ENCODE data around the gene PCDHB6. TPM values are rescaled to one million over a fixed set of nuclear protein-coding genes. Genes with fewer than 3 reads are reported as not detected.

Gene PCDHB6
- polyA plus RNA-seq, 1 of the 3 experiments (the other 2 are of a cell fraction): 5.0 TPM

DNA sequence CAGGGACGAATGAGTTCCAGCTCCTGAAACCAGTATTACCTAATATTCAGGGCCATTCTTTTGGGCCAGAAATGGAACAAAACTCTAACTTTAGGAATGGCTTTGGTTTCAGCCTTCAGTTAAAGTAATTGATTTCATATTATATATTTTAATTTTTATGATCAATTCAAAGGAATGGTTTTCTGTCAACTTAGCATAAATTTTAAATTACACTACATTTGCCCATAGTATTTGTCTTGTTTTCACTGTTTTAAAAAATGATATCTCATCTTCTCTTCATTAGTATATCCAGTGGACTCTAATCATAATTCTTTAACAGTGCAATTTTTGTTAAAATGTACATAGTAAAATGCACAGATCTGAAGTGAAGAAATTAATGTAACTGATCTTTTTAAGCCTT lies 30.5 kb downstream of the PCDHB6 start:
- WGBS (ENCODE audit: low lambda C conversion rate): 13% methylated on average over 1 of the region's 1 CpG
- CTCF ChIA-PET: no interaction called here
- POLR2A ChIA-PET: no interaction called here

More for the DNA sequence above, 30.5 kb downstream of the PCDHB6 start:
- H3K4me3 ChIP-seq (ENCODE audit: low read depth in 2 of 2, low read length in 1 of 2): no peak overlapping the region
- H4K20me1 ChIP-seq (ENCODE audit: insufficient read depth): no peaks in the 10 kb centered on the region
- H3K4me1 ChIP-seq (ENCODE audit: control insufficient read depth in 1 of 2, insufficient read depth in 2 of 2, low read depth in 1 of 2, low read length in 1 of 2): no peaks in the 10 kb centered on the region; a peak in 1 of 4 replicates
- no peak overlapping the region for H3K4me2 ChIP-seq
- peaks cover 0 to 6% of the 10 kb centered on the region in 2 experiments for H3K36me3 ChIP-seq (replicated peaks in 1 of 2; ENCODE audit: control insufficient read depth in 1 of 2, insufficient read depth in 2 of 2, low read length in 1 of 2)
- no peak overlapping the region for H3K9ac ChIP-seq
- TF ChIP-seq, protein P1, sequence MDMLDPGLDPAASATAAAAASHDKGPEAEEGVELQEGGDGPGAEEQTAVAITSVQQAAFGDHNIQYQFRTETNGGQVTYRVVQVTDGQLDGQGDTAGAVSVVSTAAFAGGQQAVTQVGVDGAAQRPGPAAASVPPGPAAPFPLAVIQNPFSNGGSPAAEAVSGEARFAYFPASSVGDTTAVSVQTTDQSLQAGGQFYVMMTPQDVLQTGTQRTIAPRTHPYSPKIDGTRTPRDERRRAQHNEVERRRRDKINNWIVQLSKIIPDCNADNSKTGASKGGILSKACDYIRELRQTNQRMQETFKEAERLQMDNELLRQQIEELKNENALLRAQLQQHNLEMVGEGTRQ (IDR thresholded peaks at IDR 0.05; ENCODE audit: borderline replicate concordance, low read depth, low read length): no peak
- no peak for TF ChIP-seq TEAD4 (IDR thresholded peaks at IDR 0.05; ENCODE audit: borderline replicate concordance, insufficient read depth)
- no peak for TF ChIP-seq EP300 (IDR thresholded peaks at IDR 0.05; ENCODE audit: borderline replicate concordance in 1 of 2, low read depth in 1 of 2, low read length in 1 of 2)
- TF ChIP-seq, protein P2, sequence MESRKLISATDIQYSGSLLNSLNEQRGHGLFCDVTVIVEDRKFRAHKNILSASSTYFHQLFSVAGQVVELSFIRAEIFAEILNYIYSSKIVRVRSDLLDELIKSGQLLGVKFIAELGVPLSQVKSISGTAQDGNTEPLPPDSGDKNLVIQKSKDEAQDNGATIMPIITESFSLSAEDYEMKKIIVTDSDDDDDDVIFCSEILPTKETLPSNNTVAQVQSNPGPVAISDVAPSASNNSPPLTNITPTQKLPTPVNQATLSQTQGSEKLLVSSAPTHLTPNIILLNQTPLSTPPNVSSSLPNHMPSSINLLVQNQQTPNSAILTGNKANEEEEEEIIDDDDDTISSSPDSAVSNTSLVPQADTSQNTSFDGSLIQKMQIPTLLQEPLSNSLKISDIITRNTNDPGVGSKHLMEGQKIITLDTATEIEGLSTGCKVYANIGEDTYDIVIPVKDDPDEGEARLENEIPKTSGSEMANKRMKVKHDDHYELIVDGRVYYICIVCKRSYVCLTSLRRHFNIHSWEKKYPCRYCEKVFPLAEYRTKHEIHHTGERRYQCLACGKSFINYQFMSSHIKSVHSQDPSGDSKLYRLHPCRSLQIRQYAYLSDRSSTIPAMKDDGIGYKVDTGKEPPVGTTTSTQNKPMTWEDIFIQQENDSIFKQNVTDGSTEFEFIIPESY (IDR thresholded peaks at IDR 0.05; ENCODE audit: borderline replicate concordance, low read depth): no peak
- TF ChIP-seq, protein P3, sequence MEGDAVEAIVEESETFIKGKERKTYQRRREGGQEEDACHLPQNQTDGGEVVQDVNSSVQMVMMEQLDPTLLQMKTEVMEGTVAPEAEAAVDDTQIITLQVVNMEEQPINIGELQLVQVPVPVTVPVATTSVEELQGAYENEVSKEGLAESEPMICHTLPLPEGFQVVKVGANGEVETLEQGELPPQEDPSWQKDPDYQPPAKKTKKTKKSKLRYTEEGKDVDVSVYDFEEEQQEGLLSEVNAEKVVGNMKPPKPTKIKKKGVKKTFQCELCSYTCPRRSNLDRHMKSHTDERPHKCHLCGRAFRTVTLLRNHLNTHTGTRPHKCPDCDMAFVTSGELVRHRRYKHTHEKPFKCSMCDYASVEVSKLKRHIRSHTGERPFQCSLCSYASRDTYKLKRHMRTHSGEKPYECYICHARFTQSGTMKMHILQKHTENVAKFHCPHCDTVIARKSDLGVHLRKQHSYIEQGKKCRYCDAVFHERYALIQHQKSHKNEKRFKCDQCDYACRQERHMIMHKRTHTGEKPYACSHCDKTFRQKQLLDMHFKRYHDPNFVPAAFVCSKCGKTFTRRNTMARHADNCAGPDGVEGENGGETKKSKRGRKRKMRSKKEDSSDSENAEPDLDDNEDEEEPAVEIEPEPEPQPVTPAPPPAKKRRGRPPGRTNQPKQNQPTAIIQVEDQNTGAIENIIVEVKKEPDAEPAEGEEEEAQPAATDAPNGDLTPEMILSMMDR (IDR thresholded peaks at IDR 0.05): no peak
- no peak for TF ChIP-seq GABPA (IDR thresholded peaks at IDR 0.05; ENCODE audit: low read depth)
- no peak for TF ChIP-seq TCF12 (IDR thresholded peaks at IDR 0.05)
- TF ChIP-seq SMC3 (IDR thresholded peaks at IDR 0.05; ENCODE audit: low read depth, low read length): no peak
- TF ChIP-seq FOXM1 (IDR thresholded peaks at IDR 0.05; ENCODE audit: low read depth): no peak
- TF ChIP-seq RCOR1 (IDR thresholded peaks at IDR 0.05; ENCODE audit: low read length): no peak
- TF ChIP-seq FOXJ3 (CRISPR knock-in tag; IDR thresholded peaks at IDR 0.05): no peak
- TF ChIP-seq, protein P4, sequence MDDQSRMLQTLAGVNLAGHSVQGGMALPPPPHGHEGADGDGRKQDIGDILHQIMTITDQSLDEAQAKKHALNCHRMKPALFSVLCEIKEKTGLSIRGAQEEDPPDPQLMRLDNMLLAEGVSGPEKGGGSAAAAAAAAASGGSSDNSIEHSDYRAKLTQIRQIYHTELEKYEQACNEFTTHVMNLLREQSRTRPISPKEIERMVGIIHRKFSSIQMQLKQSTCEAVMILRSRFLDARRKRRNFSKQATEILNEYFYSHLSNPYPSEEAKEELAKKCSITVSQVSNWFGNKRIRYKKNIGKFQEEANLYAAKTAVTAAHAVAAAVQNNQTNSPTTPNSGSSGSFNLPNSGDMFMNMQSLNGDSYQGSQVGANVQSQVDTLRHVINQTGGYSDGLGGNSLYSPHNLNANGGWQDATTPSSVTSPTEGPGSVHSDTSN (IDR thresholded peaks at IDR 0.05): no peak
- no peak for TF ChIP-seq YY1 (IDR thresholded peaks at IDR 0.05; ENCODE audit: low read depth)
- no peak for TF ChIP-seq MXI1 (IDR thresholded peaks at IDR 0.05; ENCODE audit: low read depth, low read length)
- TF ChIP-seq, protein P5, sequence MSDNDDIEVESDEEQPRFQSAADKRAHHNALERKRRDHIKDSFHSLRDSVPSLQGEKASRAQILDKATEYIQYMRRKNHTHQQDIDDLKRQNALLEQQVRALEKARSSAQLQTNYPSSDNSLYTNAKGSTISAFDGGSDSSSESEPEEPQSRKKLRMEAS (IDR thresholded peaks at IDR 0.05; ENCODE audit: low read depth): no peak
- TF ChIP-seq RFX5 (IDR thresholded peaks at IDR 0.05; ENCODE audit: low read length): no peak
- no peak for TF ChIP-seq MEF2A (IDR thresholded peaks at IDR 0.05; ENCODE audit: borderline replicate concordance, low read depth)
- TF ChIP-seq GATA2 (CRISPR knock-in tag; IDR thresholded peaks at IDR 0.05): no peak
- no peaks in the 10 kb centered on the region; the same call in 1 of the 2 replicates for H3K9me3 ChIP-seq
- no peaks in the 10 kb centered on the region for H3F3A ChIP-seq (replicated peaks; ENCODE audit: insufficient read depth)
- no peak for DNase-seq
- no peaks in the 10 kb centered on the region for H3K79me2 ChIP-seq (ENCODE audit: insufficient read depth)
- no peaks in the 10 kb centered on the region for H3K9me2 ChIP-seq
- no peaks in the 10 kb centered on the region for H3K27me3 ChIP-seq (ENCODE audit: insufficient read depth)
- H3K27ac ChIP-seq (ENCODE audit: low read depth in 2 of 2, low read length in 1 of 2): no peak overlapping the region
- no peak overlapping the region for H2AFZ ChIP-seq (ENCODE audit: low read depth)

Measured in SK-N-SH (cell line).